Posterior vena cava (tissue), 2 donors: ENCODE measurements around the gene PLXNB2. TPM values are rescaled to one million over a fixed set of nuclear protein-coding genes. Genes with fewer than 3 reads are reported as not detected.

ENCODE experiments used
- DNase-seq: peaks from one replicate; pipeline ENCODE4 v3.0.0-alpha.2; 2020; ENCODE audit warnings: low spot score
- intact Hi-C, 2 donors: fragments of 100-400 bp; cut with DNase I; formaldehyde crosslinking; loops; one replicate each; pipeline versions ENCODE4 v1.14.1 to v1.14.2; 2022 to 2023
- total RNA-seq, 2 donors: library from RNA; stranded (reverse); fragmentation: NEBNext Ultra II Directional; extraction: Animal tissue kit (Norgen Biotek cat#: 25700); gene quantifications; one replicate each; pipeline ENCODE4 v1.2.1, GENCODE V29; 2021
- donor health status: DM: yes; HTN: yes; CAD: no.
- donor health status: DM: yes; HTN: yes; CAD: no.

The PLXNB2 gene
- total RNA-seq, 2 donors from 2014 or later: 108 to 125 TPM

GRCh38 chr22:50259302-50259701, 48.1 kb downstream of the PLXNB2 start:
- intact Hi-C loops: loop anchor here in 1 of 2 donors (10.0 kb wide), 1 partner anchor 245 kb away; the partner anchor contains the start of genes LMF2 and NCAPH2
- no peak for DNase-seq

DNA sequence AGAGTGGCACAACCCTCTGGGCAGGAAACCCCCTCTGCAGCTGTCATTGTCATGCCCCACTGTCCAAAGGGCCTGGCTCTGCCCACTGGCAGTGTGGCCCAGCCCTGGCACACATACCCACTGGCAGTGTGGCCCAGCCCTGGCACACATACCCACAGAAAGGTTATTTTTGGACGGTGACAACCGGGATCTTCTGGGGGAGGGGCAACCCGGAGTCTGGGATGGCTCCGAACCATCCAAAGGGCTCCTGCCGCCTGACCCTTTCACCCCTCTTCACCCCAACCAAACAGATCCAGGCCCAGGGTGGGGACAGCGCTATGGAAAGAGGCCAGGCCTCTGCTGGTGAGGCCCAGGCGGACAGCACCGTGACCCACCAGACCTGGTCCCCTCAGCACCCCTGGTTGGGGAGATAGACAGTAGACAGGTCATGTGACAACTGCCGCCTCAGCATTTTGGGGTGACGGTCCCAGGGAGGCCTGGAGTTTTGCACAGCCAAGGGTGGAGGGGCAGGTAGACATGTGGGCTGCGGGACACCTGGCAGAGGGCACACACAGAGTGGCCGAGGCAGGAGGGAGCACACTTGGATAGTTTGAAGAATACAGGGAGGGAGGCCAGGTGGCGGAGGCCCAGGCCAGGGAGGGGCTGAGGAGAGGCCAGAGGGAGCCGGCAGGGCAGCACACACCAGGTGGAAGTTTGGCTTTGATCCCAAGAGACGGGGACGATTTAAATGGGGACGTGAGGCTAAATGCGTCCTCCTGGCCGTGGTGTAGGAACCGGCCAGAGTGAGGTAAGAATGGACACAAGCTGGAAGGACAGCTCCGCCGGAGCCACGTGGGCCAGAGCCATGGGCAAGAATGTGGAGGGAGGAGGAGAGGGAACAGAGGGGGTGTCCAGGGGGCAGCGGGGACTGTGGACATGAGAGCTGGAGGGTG, 48.8 kb downstream of the PLXNB2 start:
- DNase-seq: no peak
- intact Hi-C loops: loop anchor here in 1 of 2 donors (10.0 kb wide), 1 partner anchor 246 kb away; the partner anchor contains the start of genes LMF2 and NCAPH2

GRCh38 chr22:50257451-50258360, 49.7 kb downstream of the PLXNB2 start:
- no peak for DNase-seq
- intact Hi-C loops: loop anchor here (1.0 to 10.0 kb wide), 2 partner anchors 40 to 247 kb away; partner anchors contain the start of genes LMF2 (in 1 of the 2) and NCAPH2 (in 1 of the 2)

- intact Hi-C loops: loop anchor here (1.0 to 10.0 kb wide), 2 partner anchors 40 to 248 kb away; partner anchors contain the start of genes LMF2 (in 1 of the 2) and NCAPH2 (in 1 of the 2)
- no peak for DNase-seq
Observed at GRCh38 chr22:50257041-50257440, 50.4 kb downstream of the PLXNB2 start.

- DNase-seq: no peak
- intact Hi-C loops: loop anchor here in 1 of 2 donors (10.0 kb wide), 1 partner anchor 248 kb away; the partner anchor contains the start of genes LMF2 and NCAPH2
Observed at GRCh38 chr22:50256258-50256862, 51.1 kb downstream of the PLXNB2 start.

GRCh38 chr22:50255607-50256006, 51.8 kb downstream of the PLXNB2 start:
- intact Hi-C loops: loop anchor here in 1 of 2 donors (10.0 kb wide), 1 partner anchor 249 kb away; the partner anchor contains the start of genes LMF2 and NCAPH2

DNA sequence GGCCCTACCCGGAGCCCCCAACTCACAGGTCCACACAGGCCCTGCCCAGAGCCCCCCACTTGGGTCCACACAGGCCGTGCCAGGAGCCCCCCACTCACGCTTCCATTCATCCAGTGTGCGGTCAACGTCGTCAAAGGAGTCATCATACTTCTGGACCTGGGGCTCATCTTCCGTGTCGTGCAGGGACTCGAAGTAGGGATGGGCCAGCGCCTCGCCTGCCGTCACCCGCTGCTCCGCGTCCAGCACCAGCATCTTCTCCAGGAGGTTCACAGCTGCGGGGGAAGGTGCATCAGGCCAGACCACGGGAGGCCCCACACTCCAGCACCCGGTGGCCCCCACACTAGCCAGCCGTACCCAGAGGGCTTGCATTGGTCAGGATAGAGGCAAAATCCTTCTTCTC, 52.3 kb downstream of the PLXNB2 start:
- DNase-seq: no peak
- intact Hi-C loops: loop anchor here in 1 of 2 donors (10.0 kb wide), 1 partner anchor 250 kb away; the partner anchor contains the start of genes LMF2 and NCAPH2

More at GRCh38 chr22:50255607-50256006, 51.8 kb downstream of the PLXNB2 start:
- DNase-seq: no peak

GRCh38 chr22:50253941-50254340, 53.5 kb downstream of the PLXNB2 start:
- no peak for DNase-seq
- intact Hi-C loops: loop anchor here in 1 of 2 donors (5.0 to 10.0 kb wide), 2 partner anchors 88 to 251 kb away; partner anchors contain the start of genes LMF2, NCAPH2 and PPP6R2

DNA sequence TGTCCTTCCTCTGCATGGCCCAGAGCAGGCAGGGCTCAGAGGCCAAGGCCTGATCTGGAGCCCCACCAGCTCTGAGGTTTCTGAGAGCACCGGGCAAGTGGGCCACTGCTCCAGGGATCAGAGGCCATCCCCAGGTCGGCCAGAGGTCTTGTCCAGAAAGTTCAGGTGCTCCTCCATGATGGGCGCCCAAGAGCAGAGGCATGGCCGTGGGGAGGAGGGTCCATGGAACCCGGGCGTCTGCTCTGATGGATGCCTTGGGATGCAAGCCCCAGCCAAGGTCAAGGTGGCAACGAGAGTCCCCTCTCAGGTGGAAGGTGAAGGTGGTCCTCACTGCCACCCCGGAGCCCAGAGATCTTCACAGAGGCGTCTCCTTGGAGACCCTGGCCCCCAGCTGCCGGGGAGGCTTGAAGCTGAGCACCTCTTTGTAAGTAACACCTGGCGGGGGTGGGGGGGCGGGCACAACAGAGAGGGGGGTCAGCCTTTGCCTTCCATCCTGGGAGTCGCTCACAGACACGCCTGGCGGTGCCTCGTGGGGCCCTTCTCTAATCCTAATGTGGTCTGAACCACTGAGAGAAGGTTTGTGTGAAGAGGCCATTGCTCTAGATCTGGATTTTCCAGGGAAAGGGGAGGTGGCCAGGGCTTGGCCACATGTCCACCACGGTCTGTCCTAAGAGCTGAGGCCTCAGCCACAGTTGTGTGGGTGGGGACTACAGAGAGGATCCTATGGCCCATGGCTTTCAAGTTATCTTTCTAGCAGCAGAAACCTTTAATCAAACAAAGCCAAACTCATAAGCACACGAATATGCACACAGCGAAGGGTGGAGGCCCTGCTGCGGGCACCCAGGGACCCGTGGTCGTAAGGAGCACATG, 54.2 kb downstream of the PLXNB2 start:
- intact Hi-C loops: loop anchor here in 1 of 2 donors (5.0 to 10.0 kb wide), 2 partner anchors 89 to 252 kb away; partner anchors contain the start of genes LMF2, NCAPH2 and PPP6R2
- DNase-seq: no peak

- intact Hi-C loops: loop anchor here in 1 of 2 donors (5.0 to 10.0 kb wide), 2 partner anchors 90 to 252 kb away; partner anchors contain the start of genes LMF2, NCAPH2 and PPP6R2
- no peak for DNase-seq
Observed at GRCh38 chr22:50252082-50253045, 55.1 kb downstream of the PLXNB2 start.

DNA sequence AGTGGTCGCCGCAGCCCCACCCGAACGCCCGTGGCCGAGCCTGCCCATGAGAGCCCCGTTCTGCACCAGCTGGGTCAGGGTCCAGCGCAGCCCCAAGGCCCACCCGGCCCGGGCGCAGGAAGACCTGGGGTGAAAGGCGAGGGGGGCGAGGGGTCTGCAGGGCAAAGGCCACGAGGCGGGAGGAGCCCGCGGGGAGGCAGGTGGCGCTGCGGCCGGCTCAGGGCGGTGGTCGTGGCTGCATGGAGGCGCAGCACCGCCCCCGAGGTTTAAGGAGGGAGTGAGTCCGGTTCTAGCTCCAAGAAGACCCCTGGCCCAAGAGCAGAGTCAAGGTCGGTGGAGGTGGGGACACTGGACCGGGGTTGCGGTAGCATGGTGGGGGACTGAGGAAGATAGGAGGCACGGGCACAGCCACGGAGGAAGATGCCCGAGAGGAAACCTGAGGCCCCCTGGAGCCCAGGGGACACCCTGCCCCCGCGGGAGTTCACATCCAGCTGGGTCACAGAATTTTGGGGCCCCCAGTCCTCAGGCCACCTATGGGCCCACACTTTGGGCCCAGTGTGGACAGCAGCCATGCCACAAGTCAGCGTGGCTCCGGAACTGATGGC, 55.9 kb downstream of the PLXNB2 start:
- intact Hi-C loops: loop anchor here in 1 of 2 donors (5.0 to 10.0 kb wide), 2 partner anchors 91 to 253 kb away; partner anchors contain the start of genes LMF2, NCAPH2 and PPP6R2
- DNase-seq: no peak

- intact Hi-C loops: loop anchor here in 1 of 2 donors (5.0 to 10.0 kb wide), 2 partner anchors 91 to 254 kb away; partner anchors contain the start of genes LMF2, NCAPH2 and PPP6R2
- peak; percentile 95 for DNase-seq
Observed at GRCh38 chr22:50250555-50251476, 56.6 kb downstream of the PLXNB2 start, which contains the start of gene HDAC10. HDAC10 (minus strand) TSS chr22:50251265; CDS start chr22:50251032, 233 bp downstream.

GRCh38 chr22:50250249-50250554, 57.2 kb downstream of the PLXNB2 start:
- DNase-seq: no peak
- intact Hi-C loops: loop anchor here in 1 of 2 donors (5.0 to 10.0 kb wide), 2 partner anchors 92 to 255 kb away; partner anchors contain the start of genes LMF2, NCAPH2 and PPP6R2
